SK-N-SH (cell line): ENCODE measurements around the gene PPP2R2B. TPM values are rescaled to one million over a fixed set of nuclear protein-coding genes. Genes with fewer than 3 reads are reported as not detected.

ENCODE experiments used
- CTCF ChIA-PET: fragments of 300-600, 350-600 bp; formaldehyde crosslinking; extraction: SDS; loops from one replicate; lab custom pipeline; 2021; lab: Yijun Ruan, JAX
- POLR2A ChIA-PET: fragments of 350-600 bp; sonication (Branson Sonifier 250); formaldehyde crosslinking; extraction: SDS; loops from one replicate; lab custom pipeline; 2020; ENCODE audit warnings: antibody characterized with exemption, inconsistent platforms; lab: Yijun Ruan, JAX
- DNase-seq: peaks from one replicate; pipeline ENCODE4 v3.0.0; 2012
- H2AFZ ChIP-seq: fragments of 200-600 bp; sonication (generic); 2 replicates; pipeline ENCODE4 v1.8.1; 2016; ENCODE audit warnings: antibody characterized with exemption, mild to moderate bottlenecking, low read depth
- H3F3A ChIP-seq: fragments of 200-600 bp; sonication (generic); replicated peaks from 2 replicates; pipeline ENCODE3; 2016; ENCODE audit warnings: antibody characterized with exemption, mild to moderate bottlenecking; ENCODE audit not compliant: insufficient read depth
- H3K27ac ChIP-seq, 2 experiments: fragments of 200-500 bp in 1 of 2; fragments of 200-600 bp in 1 of 2; sonication (Bioruptor generic) in 1 of 2; sonication (generic), shearing (Covaris generic) in 1 of 2; 2 replicates each; pipeline versions ENCODE4 v1.5.1 to v1.6.1; 2014 to 2016; ENCODE audit warnings: low read depth in 2 of 2, inconsistent platforms in 1 of 2, low read length in 1 of 2, mild to moderate bottlenecking in 1 of 2, mixed read lengths in 1 of 2
- H3K27me3 ChIP-seq: fragments of 200-600 bp; sonication (generic), shearing (Covaris generic); 2 replicates; pipeline ENCODE4 v1.6.1; 2016; ENCODE audit warnings: mixed run types; ENCODE audit not compliant: insufficient read depth
- H3K36me3 ChIP-seq, 2 experiments: fragments of 200-500 bp in 1 of 2; fragments of 200-600 bp in 1 of 2; sonication (Bioruptor generic) in 1 of 2; sonication (generic) in 1 of 2; replicated peaks in 1 of 2; 2 replicates each; pipeline versions ENCODE3 to v1.5.1; 2014 to 2016; ENCODE audit warnings: low read length in 1 of 2, mild to moderate bottlenecking in 1 of 2; ENCODE audit not compliant: insufficient read depth in 2 of 2, control insufficient read depth in 1 of 2
- H3K4me1 ChIP-seq, 2 experiments: fragments of 200-500 bp in 1 of 2; fragments of 200-600 bp in 1 of 2; sonication (Bioruptor generic) in 1 of 2; sonication (generic), shearing (Covaris generic) in 1 of 2; 2 replicates each; pipeline versions ENCODE4 v1.5.1 to v1.6.1; 2014 to 2016; ENCODE audit warnings: low read depth in 1 of 2, low read length in 1 of 2, mixed run types in 1 of 2; ENCODE audit not compliant: insufficient read depth in 2 of 2, control insufficient read depth in 1 of 2
- H3K4me2 ChIP-seq: fragments of 200-600 bp; sonication (generic), shearing (Covaris generic); 2 replicates; pipeline ENCODE4 v1.6.1; 2017; ENCODE audit warnings: mixed run types
- H3K4me3 ChIP-seq, 2 experiments: fragments of 200-500 bp in 1 of 2; fragments of 200-600 bp in 1 of 2; sonication (Bioruptor generic) in 1 of 2; sonication (generic), shearing (Covaris generic) in 1 of 2; 2 replicates each; pipeline versions ENCODE4 v1.5.1 to v1.8.1; 2014 to 2016; ENCODE audit warnings: low read depth in 2 of 2, inconsistent platforms in 1 of 2, low read length in 1 of 2, mild to moderate bottlenecking in 1 of 2, mixed read lengths in 1 of 2, moderate library complexity in 1 of 2
- H3K79me2 ChIP-seq: fragments of 200-600 bp; sonication (generic); 2 replicates; pipeline ENCODE4 v1.8.1; 2017; ENCODE audit warnings: mild to moderate bottlenecking; ENCODE audit not compliant: insufficient read depth
- H3K9ac ChIP-seq: fragments of 200-600 bp; sonication (generic); 2 replicates; pipeline ENCODE4 v1.6.1; 2017; ENCODE audit warnings: mixed run types
- H3K9me2 ChIP-seq: fragments of 200-600 bp; sonication (generic); 2 replicates; pipeline ENCODE4 v1.6.1; 2017; ENCODE audit warnings: mixed run types
- H3K9me3 ChIP-seq: fragments of 200-600 bp; sonication (generic); 2 replicates; pipeline ENCODE4 v1.6.1; 2017; ENCODE audit warnings: mixed run types, mild to moderate bottlenecking, moderate library complexity
- H4K20me1 ChIP-seq: fragments of 200-600 bp; sonication (generic); 2 replicates; pipeline ENCODE4 v1.6.1; 2017; ENCODE audit warnings: mild to moderate bottlenecking, mixed run types; ENCODE audit not compliant: insufficient read depth
- IRF3 ChIP-seq: fragments of 150-350 bp; IDR thresholded peaks from 2 replicates; pipeline ENCODE4 v1.6.1; 2016; ENCODE audit warnings: mild to moderate bottlenecking, low read depth, low read length
- MAX ChIP-seq: IDR thresholded peaks from 2 replicates; pipeline ENCODE4 v1.4.0; 2012; ENCODE audit warnings: low read depth
- SIN3A ChIP-seq: IDR thresholded peaks from 2 replicates; pipeline ENCODE4 v1.6.1; 2012; ENCODE audit warnings: low read depth, mild to moderate bottlenecking, low read length, moderate library complexity, borderline replicate concordance
- TCF12 ChIP-seq: IDR thresholded peaks from 2 replicates; pipeline ENCODE4 v1.4.0; 2012
- TEAD4 ChIP-seq: IDR thresholded peaks from 2 replicates; pipeline ENCODE4 v1.4.0; 2012; ENCODE audit warnings: mild to moderate bottlenecking, borderline replicate concordance; ENCODE audit not compliant: insufficient read depth
- USF1 ChIP-seq: IDR thresholded peaks from 2 replicates; pipeline ENCODE4 v1.4.0; 2012; ENCODE audit warnings: low read depth, borderline replicate concordance
- USF2 ChIP-seq: fragments of 150-350 bp; IDR thresholded peaks from 2 replicates; pipeline ENCODE4 v1.6.1; 2017; ENCODE audit warnings: antibody characterized with exemption, low read length, low read depth, borderline replicate concordance
- WGBS: methylation state at CpG from one replicate; pipeline ENCODE4 v1.1.6; 2017; ENCODE audit warnings: low lambda C conversion rate; 5-methylcytosine and 5-hydroxymethylcytosine counted together
- polyA plus RNA-seq, 3 experiments: library from polyadenylated mRNA; depleted of rRNA; stranded (reverse); fragments of >200 nt; gene quantifications; 2 replicates each; pipeline ENCODE4 v1.2.3, GENCODE V29; 2012

Gene PPP2R2B
- polyA plus RNA-seq, 1 of the 3 experiments (the other 2 are of a cell fraction), result 11.4 TPM

- Histone ChIP-seq H3K36me3 (no peaks in the 10 kb centered on the region), H3K4me3 (no peak overlapping the region), H3K9ac (no peak overlapping the region), H3K4me1 (peaks cover 0 to 18% of the 10 kb centered on the region in 2 experiments; a peak in 3 of 4 replicates), H3K9me3 (no peaks in the 10 kb centered on the region), H3F3A (peaks cover 4% of the 10 kb centered on the region), H3K9me2 (no peaks in the 10 kb centered on the region), H4K20me1 (no peaks in the 10 kb centered on the region), H3K4me2 (no peak overlapping the region), H3K27ac (peak overlapping the region; percentile 20 to 64; a peak in 2 of 4 replicates), H3K79me2 (no peaks in the 10 kb centered on the region), H3K27me3 (no peaks in the 10 kb centered on the region), H2AFZ (no peak overlapping the region)
- no peak for DNase-seq
- CTCF ChIA-PET, result interaction anchor here (1.9 kb wide), 1 partner anchor 13 kb away, joined by 10 read pairs; no protein-coding TSS in a partner anchor
- POLR2A ChIA-PET, result no interaction called here
- no peak for TF ChIP-seq TEAD4
- no peak for TF ChIP-seq SIN3A
- no peak for TF ChIP-seq MAX
- no peak for TF ChIP-seq USF1
These were observed 175.1 kb downstream of the PPP2R2B start for GRCh38 chr5:146703499-146703898.

- H3K4me1 ChIP-seq, result peaks cover 0 to 14% of the 10 kb centered on the region in 2 experiments; a peak in 3 of 4 replicates
- H3F3A ChIP-seq, result peaks cover 4% of the 10 kb centered on the region
- H3K27me3 ChIP-seq, result no peaks in the 10 kb centered on the region
- H3K4me2 ChIP-seq, result no peak overlapping the region
- ChIA-PET CTCF (interaction anchor here (0.6 to 2.1 kb wide), 7 partner anchors 18 to 755 kb away, joined by 3 to 7 read pairs (median 3); no protein-coding TSS in a partner anchor), POLR2A (no interaction called here)
- 83% methylated on average over 6 of the region's 6 CpGs for WGBS
- DNase-seq, result no peak
- no peaks in the 10 kb centered on the region for H3K9me2 ChIP-seq
- no peak overlapping the region; a peak in 1 of 4 replicates for H3K27ac ChIP-seq
- H2AFZ ChIP-seq, result no peak overlapping the region
- H3K4me3 ChIP-seq, result no peak overlapping the region
- no peaks in the 10 kb centered on the region for H3K79me2 ChIP-seq
- no peaks in the 10 kb centered on the region for H4K20me1 ChIP-seq
- no peaks in the 10 kb centered on the region for H3K9me3 ChIP-seq
- no peaks in the 10 kb centered on the region for H3K36me3 ChIP-seq
- no peak overlapping the region for H3K9ac ChIP-seq
- TF ChIP-seq USF2, result no peak
- TF ChIP-seq TCF12, result no peak
- no peak for TF ChIP-seq IRF3
These were observed 178.7 kb downstream of the PPP2R2B start for GRCh38 chr5:146699664-146700418.
